IMR-90 (cell line): ENCODE data around the gene LCN12.

Experiments
- MAFK ChIP-seq: IDR thresholded peaks from 2 replicates; pipeline ENCODE4 v1.6.1; 2012; ENCODE audit warnings: low read depth, low read length, improper control_type of control experiment
- MXI1 ChIP-seq: IDR thresholded peaks from 2 replicates; pipeline ENCODE4 v1.6.1; 2012; ENCODE audit warnings: low read depth, mild to moderate bottlenecking, low read length, moderate library complexity, borderline replicate concordance
- POLR2A ChIP-seq: IDR thresholded peaks from 2 replicates; pipeline ENCODE4 v1.6.1; 2012; ENCODE audit warnings: mild to moderate bottlenecking, low read depth, low read length
- RAD21 ChIP-seq: IDR thresholded peaks from 2 replicates; pipeline ENCODE4 v1.6.1; 2012; ENCODE audit warnings: low read length, improper control_type of control experiment
- RCOR1 ChIP-seq: IDR thresholded peaks from 2 replicates; pipeline ENCODE4 v1.6.1; 2012; ENCODE audit warnings: mild to moderate bottlenecking, low read length, improper control_type of control experiment; ENCODE audit not compliant: insufficient replicate concordance
- RFX5 ChIP-seq: IDR thresholded peaks from 2 replicates; pipeline ENCODE4 v1.8.0; 2012; ENCODE audit warnings: low read depth, mild to moderate bottlenecking, low read length, moderate library complexity
- USF2 ChIP-seq: fragments of 150-350 bp; IDR thresholded peaks from 2 replicates; pipeline ENCODE4 v1.6.1; 2017; ENCODE audit warnings: mild to moderate bottlenecking, antibody characterized with exemption, low read length, low read depth
- TF ChIP-seq, protein P1 (sequence below): fragments of 150-350 bp; IDR thresholded peaks from 2 replicates; pipeline ENCODE4 v1.6.1; 2016; ENCODE audit warnings: low read depth, mild to moderate bottlenecking, low read length, moderate library complexity, borderline replicate concordance
- TF ChIP-seq, protein P2 (sequence below): conservative IDR thresholded peaks from 2 replicates; pipeline ENCODE4 v1.5.1; 2012; ENCODE audit warnings: mild to moderate bottlenecking, low read depth, low read length, improper control_type of control experiment

DNA sequence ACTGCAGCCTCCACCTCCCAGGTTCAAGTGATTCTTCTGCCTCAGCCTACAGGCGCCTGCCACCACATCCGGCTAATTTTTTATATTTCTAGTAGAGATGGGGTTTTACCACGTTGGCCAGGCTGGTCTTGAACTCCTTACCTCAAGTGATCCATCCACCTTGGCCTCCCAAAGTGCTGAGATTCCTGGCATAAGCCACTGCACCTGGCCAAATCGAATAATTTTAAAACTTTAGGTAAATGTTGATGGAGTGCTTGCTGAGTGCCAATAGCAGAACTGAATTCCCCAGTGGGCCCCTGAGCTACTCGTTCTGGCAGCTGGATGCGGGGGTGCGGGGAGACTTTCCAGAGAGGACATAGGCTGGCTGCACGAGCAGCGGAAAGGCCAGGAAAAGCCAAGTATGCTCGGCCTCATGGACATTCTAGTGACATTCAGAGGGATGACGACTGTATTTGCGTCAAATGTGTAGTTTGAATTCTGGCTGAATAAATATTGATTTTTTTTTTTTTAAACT lies 49.0 kb upstream of the LCN12 start:
- no peak for TF ChIP-seq MAFK
- TF ChIP-seq, protein P1, sequence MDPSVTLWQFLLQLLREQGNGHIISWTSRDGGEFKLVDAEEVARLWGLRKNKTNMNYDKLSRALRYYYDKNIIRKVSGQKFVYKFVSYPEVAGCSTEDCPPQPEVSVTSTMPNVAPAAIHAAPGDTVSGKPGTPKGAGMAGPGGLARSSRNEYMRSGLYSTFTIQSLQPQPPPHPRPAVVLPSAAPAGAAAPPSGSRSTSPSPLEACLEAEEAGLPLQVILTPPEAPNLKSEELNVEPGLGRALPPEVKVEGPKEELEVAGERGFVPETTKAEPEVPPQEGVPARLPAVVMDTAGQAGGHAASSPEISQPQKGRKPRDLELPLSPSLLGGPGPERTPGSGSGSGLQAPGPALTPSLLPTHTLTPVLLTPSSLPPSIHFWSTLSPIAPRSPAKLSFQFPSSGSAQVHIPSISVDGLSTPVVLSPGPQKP, result no peak
- TF ChIP-seq, protein P2, sequence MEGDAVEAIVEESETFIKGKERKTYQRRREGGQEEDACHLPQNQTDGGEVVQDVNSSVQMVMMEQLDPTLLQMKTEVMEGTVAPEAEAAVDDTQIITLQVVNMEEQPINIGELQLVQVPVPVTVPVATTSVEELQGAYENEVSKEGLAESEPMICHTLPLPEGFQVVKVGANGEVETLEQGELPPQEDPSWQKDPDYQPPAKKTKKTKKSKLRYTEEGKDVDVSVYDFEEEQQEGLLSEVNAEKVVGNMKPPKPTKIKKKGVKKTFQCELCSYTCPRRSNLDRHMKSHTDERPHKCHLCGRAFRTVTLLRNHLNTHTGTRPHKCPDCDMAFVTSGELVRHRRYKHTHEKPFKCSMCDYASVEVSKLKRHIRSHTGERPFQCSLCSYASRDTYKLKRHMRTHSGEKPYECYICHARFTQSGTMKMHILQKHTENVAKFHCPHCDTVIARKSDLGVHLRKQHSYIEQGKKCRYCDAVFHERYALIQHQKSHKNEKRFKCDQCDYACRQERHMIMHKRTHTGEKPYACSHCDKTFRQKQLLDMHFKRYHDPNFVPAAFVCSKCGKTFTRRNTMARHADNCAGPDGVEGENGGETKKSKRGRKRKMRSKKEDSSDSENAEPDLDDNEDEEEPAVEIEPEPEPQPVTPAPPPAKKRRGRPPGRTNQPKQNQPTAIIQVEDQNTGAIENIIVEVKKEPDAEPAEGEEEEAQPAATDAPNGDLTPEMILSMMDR, result no peak
- no peak for TF ChIP-seq POLR2A
- no peak for TF ChIP-seq MXI1
- TF ChIP-seq RCOR1, result no peak
- TF ChIP-seq USF2, result no peak
- TF ChIP-seq RAD21, result no peak
- TF ChIP-seq RFX5, result no peak
